HepG2 (cell line): ENCODE results near the gene CROCC. TPM values are rescaled to one million over a fixed set of nuclear protein-coding genes. Genes with fewer than 3 reads are reported as not detected.

Experiments
- DMAP1 ChIP-seq: IDR thresholded peaks from 2 replicates; pipeline ENCODE4 v1.6.1; 2016
- ETV6 ChIP-seq: sonication (generic); formaldehyde crosslinking; conservative IDR thresholded peaks from 2 replicates; pipeline ENCODE4 v1.4.0; 2020; ENCODE audit warnings: missing genetic modification reagents
- MED8 ChIP-seq: sonication (generic); formaldehyde crosslinking; IDR thresholded peaks from 2 replicates; pipeline ENCODE4 v1.8.1; 2023; ENCODE audit warnings: mild to moderate bottlenecking, missing genetic modification reagents; ENCODE audit not compliant: insufficient replicate concordance
- RNF2 ChIP-seq: fragments of 450-650 bp; conservative IDR thresholded peaks from 2 replicates; pipeline ENCODE4 v1.6.1; 2016; ENCODE audit warnings: low read depth
- SMAD9 ChIP-seq: sonication (generic); formaldehyde crosslinking; IDR thresholded peaks from 2 replicates; pipeline ENCODE4 v1.5.1; 2020; ENCODE audit warnings: mild to moderate bottlenecking, missing genetic modification reagents
- TFE3 ChIP-seq: IDR thresholded peaks from 2 replicates; pipeline ENCODE4 v1.6.1; 2016
- ZBTB38 ChIP-seq: sonication (generic); formaldehyde crosslinking; IDR thresholded peaks from 2 replicates; pipeline ENCODE4 v1.5.1; 2020; ENCODE audit warnings: mild to moderate bottlenecking, missing genetic modification reagents
- ZMAT5 ChIP-seq: sonication (generic); formaldehyde crosslinking; IDR thresholded peaks from 2 replicates; pipeline ENCODE4 v1.5.0; 2020; ENCODE audit warnings: mild to moderate bottlenecking, low read depth, missing genetic modification reagents, borderline replicate concordance
- ZNF329 ChIP-seq: sonication (generic); formaldehyde crosslinking; IDR thresholded peaks from 2 replicates; pipeline ENCODE4 v1.9.0; 2021; ENCODE audit warnings: low read depth, mild to moderate bottlenecking, missing genetic modification reagents
- polyA plus RNA-seq, 8 experiments: library from polyadenylated mRNA; depleted of rRNA in 3 of 8; stranded (reverse) in 7 of 8; unstranded in 1 of 8; fragments of >200 nt; fragmentation: Illumina TruSeq in 4 of 8; extraction: Trizol in 4 of 8; gene quantifications; 2 replicates each; pipeline versions ENCODE4 v1.2.1 to v1.2.3, GENCODE V29; 2011 to 2016; ENCODE audit warnings: low read depth in 4 of 8, missing spikeins in 1 of 8, mixed read lengths in 1 of 8; ENCODE audit not compliant: insufficient read depth in 1 of 8
- total RNA-seq, 5 experiments: library from RNA; depleted of rRNA; stranded (reverse); fragments of >200 nt; fragmentation: Illumina TruSeq; extraction: Trizol; gene quantifications; 2 replicates each; pipeline ENCODE4 v1.2.3, GENCODE V29; 2016; ENCODE audit warnings: low read depth in 1 of 5
- TF ChIP-seq, protein P1 (sequence below): sonication (generic); formaldehyde crosslinking; IDR thresholded peaks from 2 replicates; pipeline ENCODE4 v1.4.0; 2020; ENCODE audit warnings: missing genetic modification reagents
- TF ChIP-seq, protein P2 (sequence below): sonication (generic); formaldehyde crosslinking; IDR thresholded peaks from 2 replicates; pipeline ENCODE4 v1.5.0; 2020; ENCODE audit warnings: mild to moderate bottlenecking, missing genetic modification reagents, moderate library complexity

The CROCC gene
- total and polyA plus RNA-seq, 2 of the 13 experiments (the other 11 are each of a cell fraction or from before 2014, with no cell fraction given), result 7.8 to 15.5 TPM

DNA sequence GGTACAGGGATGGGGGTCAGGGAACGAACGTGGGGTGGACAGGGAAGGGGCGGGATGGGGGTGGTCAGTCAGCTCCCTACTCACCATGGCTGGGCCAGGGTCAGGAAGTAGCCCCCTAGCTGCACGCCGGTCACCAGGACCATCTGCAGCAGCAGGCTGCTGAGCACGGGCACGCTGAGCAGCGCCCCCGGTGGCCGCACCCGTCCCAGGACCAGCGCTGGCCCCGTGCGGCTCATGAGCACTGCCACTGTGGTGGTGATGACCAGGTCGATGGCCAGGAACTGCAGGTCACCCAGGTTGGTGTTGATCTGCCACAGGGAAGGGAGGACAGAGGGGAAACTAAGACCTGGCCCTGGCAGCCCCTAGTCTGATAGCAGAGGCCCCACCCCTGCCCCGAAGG, 65.2 kb downstream of the CROCC start (continued):
- TF ChIP-seq, protein P1, sequence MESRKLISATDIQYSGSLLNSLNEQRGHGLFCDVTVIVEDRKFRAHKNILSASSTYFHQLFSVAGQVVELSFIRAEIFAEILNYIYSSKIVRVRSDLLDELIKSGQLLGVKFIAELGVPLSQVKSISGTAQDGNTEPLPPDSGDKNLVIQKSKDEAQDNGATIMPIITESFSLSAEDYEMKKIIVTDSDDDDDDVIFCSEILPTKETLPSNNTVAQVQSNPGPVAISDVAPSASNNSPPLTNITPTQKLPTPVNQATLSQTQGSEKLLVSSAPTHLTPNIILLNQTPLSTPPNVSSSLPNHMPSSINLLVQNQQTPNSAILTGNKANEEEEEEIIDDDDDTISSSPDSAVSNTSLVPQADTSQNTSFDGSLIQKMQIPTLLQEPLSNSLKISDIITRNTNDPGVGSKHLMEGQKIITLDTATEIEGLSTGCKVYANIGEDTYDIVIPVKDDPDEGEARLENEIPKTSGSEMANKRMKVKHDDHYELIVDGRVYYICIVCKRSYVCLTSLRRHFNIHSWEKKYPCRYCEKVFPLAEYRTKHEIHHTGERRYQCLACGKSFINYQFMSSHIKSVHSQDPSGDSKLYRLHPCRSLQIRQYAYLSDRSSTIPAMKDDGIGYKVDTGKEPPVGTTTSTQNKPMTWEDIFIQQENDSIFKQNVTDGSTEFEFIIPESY, result peak; percentile 62; the same call in 1 of the 2 replicates
- TF ChIP-seq MED8 (CRISPR knock-in tag), result no peak
- peak; percentile 42; the same call in 1 of the 2 replicates for TF ChIP-seq ZBTB38 (CRISPR knock-in tag)
- TF ChIP-seq ZNF329 (CRISPR knock-in tag), result no peak
- no peak for TF ChIP-seq ETV6 (CRISPR knock-in tag)
- TF ChIP-seq, protein P2, sequence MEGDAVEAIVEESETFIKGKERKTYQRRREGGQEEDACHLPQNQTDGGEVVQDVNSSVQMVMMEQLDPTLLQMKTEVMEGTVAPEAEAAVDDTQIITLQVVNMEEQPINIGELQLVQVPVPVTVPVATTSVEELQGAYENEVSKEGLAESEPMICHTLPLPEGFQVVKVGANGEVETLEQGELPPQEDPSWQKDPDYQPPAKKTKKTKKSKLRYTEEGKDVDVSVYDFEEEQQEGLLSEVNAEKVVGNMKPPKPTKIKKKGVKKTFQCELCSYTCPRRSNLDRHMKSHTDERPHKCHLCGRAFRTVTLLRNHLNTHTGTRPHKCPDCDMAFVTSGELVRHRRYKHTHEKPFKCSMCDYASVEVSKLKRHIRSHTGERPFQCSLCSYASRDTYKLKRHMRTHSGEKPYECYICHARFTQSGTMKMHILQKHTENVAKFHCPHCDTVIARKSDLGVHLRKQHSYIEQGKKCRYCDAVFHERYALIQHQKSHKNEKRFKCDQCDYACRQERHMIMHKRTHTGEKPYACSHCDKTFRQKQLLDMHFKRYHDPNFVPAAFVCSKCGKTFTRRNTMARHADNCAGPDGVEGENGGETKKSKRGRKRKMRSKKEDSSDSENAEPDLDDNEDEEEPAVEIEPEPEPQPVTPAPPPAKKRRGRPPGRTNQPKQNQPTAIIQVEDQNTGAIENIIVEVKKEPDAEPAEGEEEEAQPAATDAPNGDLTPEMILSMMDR (CRISPR knock-in tag), result peak; percentile 67
- TF ChIP-seq SMAD9 (CRISPR knock-in tag), result no peak
- TF ChIP-seq ZMAT5 (CRISPR knock-in tag), result no peak
- no peak for TF ChIP-seq DMAP1 (CRISPR knock-in tag)
- no peak for TF ChIP-seq RNF2
- no peak for TF ChIP-seq TFE3 (CRISPR knock-in tag)
